AG09309 (cell line): ENCODE measurements around the gene SEC16B.

ENCODE experiments used
- DNase-seq: peaks from one replicate; pipeline ENCODE4 v3.0.0-alpha.2; 2010; ENCODE audit warnings: low read depth
- H3K4me3 ChIP-seq: 2 replicates; pipeline ENCODE4 v1.5.1; 2011; ENCODE audit warnings: mild to moderate bottlenecking, low read depth, low read length, moderate library complexity; ENCODE audit not compliant: control insufficient read depth
- CTCF ChIP-seq: IDR thresholded peaks from 2 replicates; pipeline ENCODE4 v1.5.1; 2011; ENCODE audit warnings: mild to moderate bottlenecking, low read depth, low read length, inconsistent platforms; ENCODE audit not compliant: insufficient read depth, control insufficient read depth; ENCODE audit errors: missing control alignments

The SEC16B gene

DNA sequence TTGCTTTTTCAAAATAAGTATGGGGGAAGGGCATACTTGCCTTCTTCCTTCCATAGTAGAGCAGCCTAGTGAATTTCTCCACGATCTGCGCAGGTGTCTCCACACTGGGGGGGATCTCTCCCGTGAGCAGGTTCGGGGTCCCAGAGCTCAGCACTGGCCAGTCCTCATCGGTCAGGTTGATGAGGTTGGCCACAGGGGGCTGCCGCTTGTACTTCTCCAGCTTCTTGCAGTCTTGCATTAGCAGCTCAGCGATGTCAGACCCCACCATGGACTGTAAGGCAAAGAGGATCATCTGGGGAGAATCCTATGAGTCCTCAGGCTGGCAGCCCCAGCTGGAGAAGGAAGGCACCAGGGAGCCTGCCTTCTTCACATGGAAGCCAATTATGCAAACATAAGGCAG is 11.8 kb downstream of the SEC16B start:
- DNase-seq = no peak
- TF ChIP-seq CTCF = no peak
- no peak overlapping the region for H3K4me3 ChIP-seq

DNA sequence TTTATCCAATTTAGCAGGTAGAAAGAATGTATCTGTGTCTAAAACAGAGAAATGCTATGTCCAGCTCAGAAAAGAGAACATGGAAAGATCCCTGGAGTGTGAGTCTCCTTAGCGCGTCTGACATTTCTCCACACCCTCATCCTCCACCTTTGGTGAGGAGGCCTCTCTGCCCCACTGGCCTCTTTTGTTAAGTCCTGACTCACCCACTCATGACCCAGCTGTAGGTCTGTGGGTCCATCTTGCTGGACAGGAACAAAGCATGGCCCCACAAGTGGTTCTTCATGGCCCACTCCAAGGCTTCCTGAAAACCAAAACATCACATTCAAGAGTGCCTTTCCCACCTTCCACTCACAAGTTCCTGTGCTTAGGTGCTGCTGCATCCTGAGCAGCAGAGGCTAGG is 15.8 kb downstream of the SEC16B start:
- no peak for TF ChIP-seq CTCF
- no peak for DNase-seq
- H3K4me3 ChIP-seq = no peak overlapping the region

GRCh38 chr1:177953549-177953948 is 16.3 kb downstream of the SEC16B start:
- no peak overlapping the region for H3K4me3 ChIP-seq

GRCh38 chr1:177952691-177953090 is 17.2 kb downstream of the SEC16B start:
- H3K4me3 ChIP-seq = no peak overlapping the region
- no peak for DNase-seq
- TF ChIP-seq CTCF = no peak

More at GRCh38 chr1:177953549-177953948, 16.3 kb downstream of the SEC16B start:
- no peak for TF ChIP-seq CTCF
- DNase-seq = no peak

- no peak for TF ChIP-seq CTCF
- no peak for DNase-seq
- no peak overlapping the region for H3K4me3 ChIP-seq
Observed at GRCh38 chr1:177952249-177952648, 17.6 kb downstream of the SEC16B start.

DNA sequence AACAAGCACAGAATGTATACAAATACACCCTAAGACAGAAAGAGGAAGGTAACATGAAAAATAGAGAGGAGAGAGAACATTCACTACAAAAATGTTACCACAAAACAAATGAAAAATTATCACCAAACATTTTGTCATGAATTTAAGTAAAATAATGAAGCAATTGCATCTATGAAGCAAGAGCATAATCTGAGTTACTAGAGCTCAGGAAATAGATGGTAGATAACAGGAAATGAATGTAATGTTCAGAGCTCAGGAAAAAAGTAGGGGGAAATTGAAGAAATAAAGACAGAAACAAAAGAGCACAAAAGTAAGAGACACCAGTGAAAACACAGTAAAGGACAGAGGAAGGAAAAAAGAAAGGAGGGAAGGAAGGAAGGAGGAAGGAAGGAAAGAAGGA is 19.4 kb downstream of the SEC16B start:
- no peak overlapping the region for H3K4me3 ChIP-seq
- DNase-seq = no peak
- TF ChIP-seq CTCF = no peak
